Mesenchymal stem cell (in vitro differentiated cells and primary cell): ENCODE results near the gene SIK3.

Experiments
- DNase-seq: peaks from one replicate; pipeline ENCODE4 v3.0.0-alpha.2; 2013
- H2AFZ ChIP-seq: one replicate; pipeline ENCODE4 v1.6.1; 2013; ENCODE audit warnings: low read depth, mild to moderate bottlenecking, control low read depth, inconsistent platforms, low read length, moderate library complexity
- H2AK5ac ChIP-seq: 2 replicates; pipeline ENCODE4 v1.6.1; 2013; ENCODE audit warnings: low read length, moderate library complexity, mild to moderate bottlenecking, inconsistent platforms; ENCODE audit not compliant: severe bottlenecking
- H2BK120ac ChIP-seq: one replicate; pipeline ENCODE4 v1.6.1; 2013; ENCODE audit warnings: low read depth, mild to moderate bottlenecking, inconsistent platforms, low read length, moderate library complexity
- H2BK12ac ChIP-seq, 2 experiments: one replicate each; pipeline ENCODE4 v1.6.1; 2013; ENCODE audit warnings: inconsistent platforms in 2 of 2, low read length in 2 of 2, mild to moderate bottlenecking in 2 of 2, moderate library complexity in 2 of 2, control low read depth in 1 of 2
- H2BK15ac ChIP-seq: one replicate; pipeline ENCODE4 v1.6.1; 2013; ENCODE audit warnings: mild to moderate bottlenecking, low read depth, inconsistent platforms; ENCODE audit not compliant: poor library complexity, severe bottlenecking
- H2BK5ac ChIP-seq: 2 replicates; pipeline ENCODE4 v1.6.1; 2013; ENCODE audit warnings: low read depth, mild to moderate bottlenecking, low read length, control low read depth, inconsistent platforms; ENCODE audit not compliant: poor library complexity, severe bottlenecking
- H3K14ac ChIP-seq, 2 experiments: one replicate each; pipeline ENCODE4 v1.6.1; 2013; ENCODE audit warnings: inconsistent platforms in 2 of 2, low read length in 2 of 2, control low read depth in 1 of 2, mild to moderate bottlenecking in 1 of 2, moderate library complexity in 1 of 2
- H3K18ac ChIP-seq, 2 experiments: one replicate each; pipeline ENCODE4 v1.6.1; 2013; ENCODE audit warnings: inconsistent platforms in 2 of 2, low read length in 2 of 2, control low read depth in 1 of 2, low read depth in 1 of 2, mild to moderate bottlenecking in 1 of 2
- H3K23ac ChIP-seq, 2 experiments: one replicate each; pipeline ENCODE4 v1.6.1; 2013; ENCODE audit warnings: inconsistent platforms in 2 of 2, low read length in 2 of 2, mild to moderate bottlenecking in 2 of 2, moderate library complexity in 2 of 2, control low read depth in 1 of 2
- H3K27ac ChIP-seq: 2 replicates; pipeline ENCODE4 v1.5.1; 2013; ENCODE audit warnings: mild to moderate bottlenecking, moderate library complexity, low read length, control low read depth, inconsistent platforms; ENCODE audit not compliant: poor library complexity, severe bottlenecking
- H3K27me3 ChIP-seq, 2 experiments: 2 replicates each; pipeline versions ENCODE4 v1.6.1 to v1.7.0; 2013; ENCODE audit warnings: low read length in 2 of 2, mild to moderate bottlenecking in 2 of 2, moderate library complexity in 2 of 2, control low read depth in 1 of 2, inconsistent platforms in 1 of 2; ENCODE audit not compliant: control insufficient read depth in 1 of 2, insufficient read depth in 1 of 2
- H3K36me3 ChIP-seq, 2 experiments: 2 replicates each; pipeline versions ENCODE4 v1.6.1 to v1.7.0; 2013; ENCODE audit warnings: low read length in 2 of 2, control low read depth in 1 of 2, inconsistent platforms in 1 of 2, low read depth in 1 of 2, mild to moderate bottlenecking in 1 of 2; ENCODE audit not compliant: insufficient read depth in 2 of 2, control insufficient read depth in 1 of 2
- H3K4ac ChIP-seq, 2 experiments: one replicate each; pipeline ENCODE4 v1.6.1; 2013; ENCODE audit warnings: inconsistent platforms in 2 of 2, low read length in 2 of 2, mild to moderate bottlenecking in 2 of 2, moderate library complexity in 2 of 2, control low read depth in 1 of 2, low read depth in 1 of 2
- H3K4me1 ChIP-seq: 2 replicates; pipeline ENCODE4 v1.6.1; 2013; ENCODE audit warnings: low read depth, low read length, control low read depth; ENCODE audit not compliant: control insufficient read depth, insufficient read depth
- H3K4me2 ChIP-seq: 2 replicates; pipeline ENCODE4 v1.6.1; 2013; ENCODE audit warnings: low read length, mild to moderate bottlenecking, inconsistent platforms; ENCODE audit not compliant: poor library complexity, severe bottlenecking
- H3K4me3 ChIP-seq, 2 experiments: 2 replicates each; pipeline versions ENCODE4 v1.5.1 to v1.7.0; 2013; ENCODE audit warnings: low read length in 2 of 2, mild to moderate bottlenecking in 2 of 2, control low read depth in 1 of 2, low read depth in 1 of 2; ENCODE audit not compliant: insufficient read depth in 1 of 2
- H3K79me1 ChIP-seq: replicated peaks from 2 replicates; pipeline ENCODE4 v1.6.1; 2013; ENCODE audit warnings: mild to moderate bottlenecking, control low read depth, low read length, inconsistent platforms; ENCODE audit not compliant: poor library complexity, severe bottlenecking
- H3K9ac ChIP-seq: 2 replicates; pipeline ENCODE4 v1.7.0; 2013; ENCODE audit warnings: mild to moderate bottlenecking, low read length, moderate library complexity
- H3K9me3 ChIP-seq: 2 replicates; pipeline ENCODE4 v1.7.0; 2013; ENCODE audit warnings: mild to moderate bottlenecking, low read length; ENCODE audit not compliant: control insufficient read depth
- H4K8ac ChIP-seq: one replicate; pipeline ENCODE4 v1.6.1; 2013; ENCODE audit warnings: inconsistent platforms, mild to moderate bottlenecking, low read length, moderate library complexity
- H4K91ac ChIP-seq: one replicate; pipeline ENCODE4 v1.6.1; 2013; ENCODE audit warnings: mild to moderate bottlenecking, low read length, inconsistent platforms
- WGBS: methylation state at CpG from one replicate; pipeline ENCODE4 v1.1.7; 2013; ENCODE audit warnings: mixed read lengths; 5-methylcytosine and 5-hydroxymethylcytosine counted together

Gene SIK3

GRCh38 chr11:116938471-116939070 lies 159.7 kb downstream of the SIK3 start:
- H2BK12ac ChIP-seq = no peak overlapping the region
- H4K91ac ChIP-seq = no peak overlapping the region
- no peak overlapping the region for H2AK5ac ChIP-seq
- H3K4ac ChIP-seq = no peak overlapping the region
- no peak overlapping the region for H3K14ac ChIP-seq
- H3K27me3 ChIP-seq = no peaks in the 10 kb centered on the region
- no peak overlapping the region for H2BK15ac ChIP-seq
- H3K23ac ChIP-seq = no peak overlapping the region
- no peak overlapping the region for H2BK5ac ChIP-seq
- H3K4me1 ChIP-seq = no peaks in the 10 kb centered on the region
- H3K36me3 ChIP-seq = peaks cover 3 to 23% of the 10 kb centered on the region in 2 experiments
- H4K8ac ChIP-seq = no peak overlapping the region
- H3K9me3 ChIP-seq = no peaks in the 10 kb centered on the region
- no peak overlapping the region for H2AFZ ChIP-seq
- H3K4me2 ChIP-seq = no peak overlapping the region
- no peak overlapping the region for H3K18ac ChIP-seq
- no peak overlapping the region for H3K9ac ChIP-seq
- H3K4me3 ChIP-seq = no peak overlapping the region
- H3K79me1 ChIP-seq = peaks cover 1% of the 10 kb centered on the region
- no peak overlapping the region for H2BK120ac ChIP-seq
- 100% methylated on average over 2 of the region's 2 CpGs for WGBS
- DNase-seq = no peak
- no peak overlapping the region for H3K27ac ChIP-seq

DNA sequence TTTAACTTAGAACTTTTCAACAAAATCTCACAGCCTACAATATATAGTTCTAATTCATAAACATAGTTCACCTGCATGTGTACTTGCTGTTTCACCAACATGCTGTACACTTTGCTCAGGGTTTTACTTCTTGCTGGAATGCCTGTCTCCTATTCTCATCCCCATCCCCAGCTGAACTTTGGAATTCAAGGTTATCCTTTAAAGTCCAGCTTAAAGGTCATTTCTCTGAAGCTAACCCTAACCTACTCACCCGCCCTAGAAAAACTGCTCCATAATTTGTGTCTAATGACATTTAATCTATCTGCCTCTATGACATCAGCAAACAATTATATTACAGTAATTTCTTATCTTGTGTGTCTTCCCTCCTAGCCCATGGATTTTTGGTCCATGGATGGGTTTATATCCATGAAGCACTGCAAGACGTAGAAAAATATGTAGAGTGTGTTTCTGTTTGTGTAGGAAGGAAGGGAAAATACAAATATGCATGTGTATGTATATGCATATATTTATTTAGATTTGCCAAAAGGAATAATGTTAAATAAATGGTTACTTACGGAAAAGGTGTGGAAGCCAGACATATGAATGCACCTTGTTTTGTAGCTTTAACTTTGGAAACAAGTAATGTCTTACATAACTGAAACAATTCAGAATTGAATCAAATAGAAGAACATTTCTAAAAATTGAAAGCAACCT lies 161.3 kb downstream of the SIK3 start:
- Histone ChIP-seq H3K4ac (no peak overlapping the region), H3K23ac (no peak overlapping the region), H3K79me1 (peaks cover 1% of the 10 kb centered on the region), H2AK5ac (no peak overlapping the region), H2BK5ac (no peak overlapping the region), H3K9ac (no peak overlapping the region), H3K4me1 (no peaks in the 10 kb centered on the region), H3K9me3 (no peaks in the 10 kb centered on the region), H3K4me3 (no peak overlapping the region), H3K4me2 (no peak overlapping the region), H2AFZ (no peak overlapping the region), H3K18ac (no peak overlapping the region), H3K27me3 (no peaks in the 10 kb centered on the region), H3K36me3 (peaks cover 3 to 17% of the 10 kb centered on the region in 2 experiments), H4K91ac (no peak overlapping the region), H3K14ac (no peak overlapping the region), H2BK15ac (no peak overlapping the region), H2BK12ac (no peak overlapping the region), H3K27ac (no peak overlapping the region), H4K8ac (no peak overlapping the region), H2BK120ac (no peak overlapping the region)
- DNase-seq = no peak
- 97% methylated on average over 2 of the region's 3 CpGs for WGBS

DNA sequence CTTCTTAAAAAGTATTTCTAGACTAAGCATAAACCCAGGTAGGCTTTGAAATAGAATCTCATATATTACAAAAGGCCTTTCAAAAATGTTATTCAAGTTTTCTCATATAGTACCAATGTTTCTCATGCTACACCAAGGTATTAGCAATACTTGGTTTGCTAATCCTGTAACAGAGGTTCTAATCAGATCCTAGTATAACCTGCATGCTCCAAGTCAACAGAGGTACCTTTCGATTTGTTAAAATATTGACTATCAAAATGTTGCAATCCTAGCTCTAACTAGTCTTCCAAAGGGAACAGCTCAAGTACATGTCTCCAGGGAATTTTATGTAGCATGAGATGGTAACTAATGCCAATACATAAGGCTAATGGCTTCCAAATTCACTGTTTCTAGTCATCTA lies 162.7 kb downstream of the SIK3 start:
- Histone ChIP-seq H2BK12ac (no peak overlapping the region), H4K91ac (no peak overlapping the region), H2BK5ac (no peak overlapping the region), H3K79me1 (peaks cover 1% of the 10 kb centered on the region), H3K9me3 (no peaks in the 10 kb centered on the region), H3K9ac (no peak overlapping the region), H3K27ac (no peak overlapping the region), H2BK15ac (no peak overlapping the region), H3K4me3 (no peak overlapping the region), H3K14ac (no peak overlapping the region), H3K27me3 (no peaks in the 10 kb centered on the region), H3K4me1 (no peaks in the 10 kb centered on the region), H2BK120ac (no peak overlapping the region), H3K23ac (no peak overlapping the region), H3K4me2 (no peak overlapping the region), H4K8ac (no peak overlapping the region), H3K36me3 (peaks cover 3 to 17% of the 10 kb centered on the region in 2 experiments), H3K18ac (no peak overlapping the region), H2AK5ac (no peak overlapping the region), H2AFZ (no peak overlapping the region), H3K4ac (no peak overlapping the region)
- WGBS = 100% methylated on average over 1 of the region's 1 CpG
- no peak for DNase-seq

DNA sequence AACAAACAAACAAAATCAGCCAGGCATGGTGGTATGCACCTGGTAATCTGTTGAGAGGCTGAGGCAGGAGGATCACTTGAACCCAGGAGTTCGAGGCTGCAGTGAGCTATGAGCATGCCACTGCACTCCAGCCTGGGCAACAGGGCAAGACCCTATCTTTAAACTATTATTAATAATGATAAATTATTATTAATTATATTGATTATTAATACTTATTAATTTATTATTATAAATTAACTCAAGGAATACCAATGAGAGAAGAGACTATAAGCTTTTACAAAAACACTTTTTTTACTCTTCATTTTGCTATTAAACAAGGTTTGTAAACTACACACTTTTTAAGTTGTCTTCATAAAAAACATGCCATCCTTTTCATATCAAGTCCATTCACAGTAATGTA lies 163.1 kb downstream of the SIK3 start:
- peaks cover 3 to 17% of the 10 kb centered on the region in 2 experiments for H3K36me3 ChIP-seq
- H4K8ac ChIP-seq = no peak overlapping the region
- no peak overlapping the region for H3K23ac ChIP-seq
- H3K4ac ChIP-seq = no peak overlapping the region
- H2BK5ac ChIP-seq = no peak overlapping the region
- H2AFZ ChIP-seq = no peak overlapping the region
- WGBS = 100% methylated on average over 1 of the region's 1 CpG
- no peak overlapping the region for H3K4me2 ChIP-seq
- no peak overlapping the region for H3K14ac ChIP-seq
- H3K9me3 ChIP-seq = no peaks in the 10 kb centered on the region
- H3K27ac ChIP-seq = no peak overlapping the region
- no peak overlapping the region for H2AK5ac ChIP-seq
- no peak overlapping the region for H2BK15ac ChIP-seq
- no peak overlapping the region for H3K18ac ChIP-seq
- H4K91ac ChIP-seq = no peak overlapping the region
- H3K79me1 ChIP-seq = peaks cover 1% of the 10 kb centered on the region
- H2BK12ac ChIP-seq = no peak overlapping the region
- no peak overlapping the region for H2BK120ac ChIP-seq
- H3K27me3 ChIP-seq = no peaks in the 10 kb centered on the region
- no peak overlapping the region for H3K9ac ChIP-seq
- DNase-seq = no peak
- H3K4me1 ChIP-seq = no peaks in the 10 kb centered on the region
- H3K4me3 ChIP-seq = no peak overlapping the region
